Measurements from ENCODE around the gene C1QB.

C1QB gene

GRCh38 chr1:22637907-22638445 lies 15.1 kb upstream of the C1QB start:
- in situ Hi-C loops (cut with HindIII; ENCODE audit: low sequenced_read_pairs) = no loop called here
- no peak for DNase-seq (ENCODE audit: low read depth)

GRCh38 chr1:22638476-22639234 lies 14.4 kb upstream of the C1QB start:
- TF ChIP-seq CTCF (IDR thresholded peaks at IDR 0.05; ENCODE audit: low read depth, low read length, missing control alignments) = no peak
- no peak overlapping the region for H3K4me3 ChIP-seq (ENCODE audit: low read depth, low read length)
- DNase-seq (ENCODE audit: low read depth) = no peak
- in situ Hi-C loops (cut with HindIII; ENCODE audit: low sequenced_read_pairs) = no loop called here

More at GRCh38 chr1:22637907-22638445, 15.1 kb upstream of the C1QB start:
- no peak for TF ChIP-seq CTCF (IDR thresholded peaks at IDR 0.05; ENCODE audit: low read depth, low read length, missing control alignments)
- no peak overlapping the region for H3K4me3 ChIP-seq (ENCODE audit: low read depth, low read length)

- DNase-seq (ENCODE audit: low read depth) = no peak
- H3K4me3 ChIP-seq (ENCODE audit: low read depth, low read length) = no peak overlapping the region
- TF ChIP-seq CTCF (IDR thresholded peaks at IDR 0.05; ENCODE audit: low read depth, low read length, missing control alignments) = no peak
- in situ Hi-C loops (cut with HindIII; ENCODE audit: low sequenced_read_pairs) = no loop called here
Observed at GRCh38 chr1:22639286-22639685, 13.8 kb upstream of the C1QB start.

GRCh38 chr1:22641247-22641646 lies 11.8 kb upstream of the C1QB start:
- no peak for DNase-seq (ENCODE audit: low read depth)
- in situ Hi-C loops (cut with HindIII; ENCODE audit: low sequenced_read_pairs) = no loop called here
- no peak overlapping the region for H3K4me3 ChIP-seq (ENCODE audit: low read depth, low read length)
- no peak for TF ChIP-seq CTCF (IDR thresholded peaks at IDR 0.05; ENCODE audit: low read depth, low read length, missing control alignments)

GRCh38 chr1:22641906-22642636 lies 11.0 kb upstream of the C1QB start:
- peak; percentile 90 for TF ChIP-seq CTCF (IDR thresholded peaks at IDR 0.05; ENCODE audit: low read depth, low read length, missing control alignments)
- peak; percentile 8 for DNase-seq (ENCODE audit: low read depth)
- in situ Hi-C loops (cut with HindIII; ENCODE audit: low sequenced_read_pairs) = no loop called here
- H3K4me3 ChIP-seq (ENCODE audit: low read depth, low read length) = no peak overlapping the region

GRCh38 chr1:22643381-22643780 lies 9.7 kb upstream of the C1QB start, which contains the start of gene C1QC:
TSS of gene C1QC (plus strand) at chr1:22643633. CDS start at chr1:22644024, 391 bp downstream.
- no peak for DNase-seq (ENCODE audit: low read depth)
- in situ Hi-C loops (cut with HindIII; ENCODE audit: low sequenced_read_pairs) = no loop called here
- no peak within 1 kb of the TSS for H3K4me3 ChIP-seq (ENCODE audit: low read depth, low read length)
- TF ChIP-seq CTCF (IDR thresholded peaks at IDR 0.05; ENCODE audit: low read depth, low read length, missing control alignments) = no peak

Data from astrocyte of the cerebellum (primary cell).